Peyer's patch (tissue), 4 donors: ENCODE results near the gene MMEL1.
"Not testable (repeated sequence)": the region's sequence is repeated elsewhere in the genome, so short reads cannot be mapped to it uniquely, and the experiment has no call there.

Source experiments
- CTCF ChIP-seq, 6 experiments: fragments of 450-650 bp in 4 of 6; fragments of 200-600 bp in 2 of 6; sonication (generic) in 1 of 6; IDR thresholded peaks; one replicate each; pipeline ENCODE4 v1.5.1; 2017 to 2019; ENCODE audit warnings: antibody characterized with exemption in 6 of 6, mild to moderate bottlenecking in 3 of 6, moderate library complexity in 1 of 6
- POLR2A ChIP-seq, 2 donors: fragments of 450-650 bp; IDR thresholded peaks; one replicate each; pipeline ENCODE4 v1.5.1; 2017; ENCODE audit warnings: antibody characterized with exemption in 2 of 2, mild to moderate bottlenecking in 2 of 2, moderate library complexity in 2 of 2

GRCh38 chr1:2577565-2578075, 55.2 kb downstream of the MMEL1 start:
- TF ChIP-seq CTCF, POLR2A (IDR thresholded peaks at IDR 0.05): not testable (repeated sequence)
